H4 (cell line): ENCODE results near the gene TMEM114. TPM values are rescaled to one million over a fixed set of nuclear protein-coding genes. Genes with fewer than 3 reads are reported as not detected.

Source experiments
- DNase-seq: peaks from one replicate; pipeline ENCODE4 v3.0.0-alpha.2; 2015; ENCODE audit warnings: low spot score
- total RNA-seq: library from RNA; depleted of rRNA; stranded (reverse); fragments of >200 nt; shearing (Covaris generic); gene quantifications from 2 replicates; pipeline ENCODE4 v1.2.3, GENCODE V29; 2014; rRNA removed

TMEM114 gene
- total RNA-seq: not detected in 2 replicates

GRCh38 chr16:8589900-8590688, at the start of gene TMEM114:
TMEM114 (minus strand) TSS chr16:8590511; CDS start chr16:8589838, 673 bp downstream.
- no peak for DNase-seq

- no peak for DNase-seq
These were observed 49.4 kb upstream of the TMEM114 start for GRCh38 chr16:8639694-8640093.

DNA sequence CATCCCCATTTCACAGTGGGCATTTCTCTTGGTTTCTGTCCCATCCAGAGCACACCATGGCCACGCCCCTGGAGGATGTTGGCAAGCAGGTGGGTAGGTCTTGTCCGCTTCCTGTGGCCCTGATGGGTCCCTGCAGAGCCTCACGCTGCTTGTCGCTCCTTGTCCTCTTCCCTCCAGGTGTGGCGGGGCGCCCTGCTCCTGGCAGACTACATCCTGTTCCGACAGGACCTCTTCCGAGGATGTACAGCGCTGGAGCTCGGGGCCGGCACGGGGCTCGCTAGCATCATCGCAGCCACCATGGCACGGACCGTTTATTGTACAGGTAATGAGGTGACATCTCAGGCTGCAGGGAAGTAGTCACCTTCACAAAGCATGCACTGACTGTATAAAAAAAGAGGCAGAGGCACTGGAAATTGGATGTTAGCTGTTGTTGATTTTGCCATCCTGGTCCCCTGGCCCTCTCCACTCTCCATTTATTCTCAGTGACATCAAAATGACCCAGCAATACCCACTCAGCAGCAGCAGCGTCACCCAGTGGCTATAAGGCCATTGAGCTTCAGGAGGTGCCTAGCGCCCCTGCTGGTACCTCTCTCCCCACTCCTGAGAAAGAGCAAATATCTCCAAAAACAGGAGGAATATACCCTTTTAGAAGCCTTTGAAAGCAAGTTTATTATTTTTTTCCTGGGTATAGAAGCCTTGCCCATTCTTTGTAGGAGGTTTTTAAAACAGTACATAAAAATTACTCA, 44.9 kb upstream of the TMEM114 start:
- DNase-seq: peak; percentile 34

DNA sequence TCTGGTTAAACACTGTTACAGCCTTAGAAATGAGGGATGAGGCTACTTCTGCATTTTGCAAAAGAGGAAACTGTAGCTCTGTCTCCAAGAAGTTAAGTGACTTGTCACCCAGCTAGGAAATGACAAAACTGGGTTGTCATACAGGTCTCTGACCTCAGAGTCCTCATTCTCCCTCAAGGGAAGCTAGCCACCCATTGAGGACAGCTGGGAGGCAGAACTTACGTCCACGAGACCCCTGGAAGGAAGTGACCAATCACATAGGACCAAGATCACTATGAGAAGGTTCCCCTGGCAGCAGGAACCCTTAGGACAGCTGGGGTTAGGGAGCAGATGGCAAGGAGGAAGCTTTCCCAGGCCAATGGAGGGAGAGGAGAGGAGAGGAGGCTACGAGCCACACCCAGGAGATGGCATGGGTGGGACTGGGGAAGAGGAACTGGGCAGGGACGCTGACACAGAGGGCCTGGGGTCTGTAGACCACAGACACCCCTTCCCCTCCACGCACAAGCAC, 42.4 kb upstream of the TMEM114 start:
- no peak for DNase-seq

GRCh38 chr16:8631818-8632465, 41.6 kb upstream of the TMEM114 start:
- DNase-seq: no peak

- DNase-seq: no peak
These were observed 41.1 kb upstream of the TMEM114 start for GRCh38 chr16:8631373-8631772.

GRCh38 chr16:8630255-8630953, 40.1 kb upstream of the TMEM114 start:
- DNase-seq: no peak

GRCh38 chr16:8628981-8629725, 38.8 kb upstream of the TMEM114 start:
- DNase-seq: no peak

DNA sequence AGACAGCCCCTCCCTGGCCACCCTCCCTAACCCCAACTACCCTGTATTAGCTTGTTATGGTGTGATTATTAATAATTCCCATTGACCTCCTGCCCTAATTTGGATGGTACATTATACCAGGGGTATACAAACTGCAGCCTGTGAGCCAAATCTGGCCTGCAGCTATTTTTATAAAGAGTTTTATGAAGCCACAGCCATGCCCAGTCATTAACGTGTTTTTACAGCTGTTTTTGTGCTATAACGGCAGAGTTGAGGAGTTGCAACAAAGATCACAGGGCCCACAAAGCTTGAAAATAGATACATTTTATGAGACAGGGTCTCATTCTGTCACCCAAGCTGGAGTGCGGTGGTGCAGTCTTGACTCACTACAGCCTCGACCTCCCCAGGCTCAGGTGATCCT, 37.1 kb upstream of the TMEM114 start:
- DNase-seq: no peak

GRCh38 chr16:8626946-8627345, 36.6 kb upstream of the TMEM114 start:
- DNase-seq: no peak

DNA sequence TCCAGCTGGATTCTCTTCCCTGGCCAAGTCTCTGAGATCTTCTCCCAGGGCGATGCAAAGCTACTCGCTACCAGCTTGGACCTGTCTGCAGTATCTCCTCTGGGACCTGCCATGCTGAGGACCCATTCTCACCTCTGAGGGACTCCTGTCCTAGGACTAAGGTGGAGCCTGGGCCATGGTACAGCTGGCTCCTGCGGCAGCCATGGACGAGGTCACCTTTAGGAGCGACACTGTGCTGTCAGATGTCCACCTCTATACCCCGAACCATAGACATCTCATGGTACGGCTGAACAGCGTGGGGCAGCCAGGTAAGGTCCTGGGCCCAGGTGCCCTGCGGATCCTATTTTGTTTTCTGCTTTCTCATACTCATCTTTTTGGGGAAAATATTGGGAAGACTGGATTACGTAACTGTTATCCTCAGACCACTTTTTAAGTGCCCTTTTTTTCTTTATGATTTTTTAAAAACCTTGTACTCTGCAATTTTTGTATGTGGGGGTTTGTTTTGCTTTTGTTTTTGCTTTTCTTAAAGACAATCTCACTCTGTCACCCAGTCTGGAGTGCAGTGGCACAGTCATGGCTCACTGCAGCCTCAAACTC, 35.3 kb upstream of the TMEM114 start:
- DNase-seq: no peak

- no peak for DNase-seq
These were observed 33.3 kb upstream of the TMEM114 start for GRCh38 chr16:8623634-8624033.

- DNase-seq: no peak
These were observed 32.0 kb upstream of the TMEM114 start for GRCh38 chr16:8622315-8622656.

GRCh38 chr16:8621572-8622314, 31.4 kb upstream of the TMEM114 start, which contains the start of gene METTL22:
METTL22 (plus strand) TSS chr16:8621698; CDS start chr16:8625666, 3,968 bp downstream.
- peak; percentile 77 for DNase-seq

GRCh38 chr16:8621222-8621571, 30.9 kb upstream of the TMEM114 start:
- no peak for DNase-seq

DNA sequence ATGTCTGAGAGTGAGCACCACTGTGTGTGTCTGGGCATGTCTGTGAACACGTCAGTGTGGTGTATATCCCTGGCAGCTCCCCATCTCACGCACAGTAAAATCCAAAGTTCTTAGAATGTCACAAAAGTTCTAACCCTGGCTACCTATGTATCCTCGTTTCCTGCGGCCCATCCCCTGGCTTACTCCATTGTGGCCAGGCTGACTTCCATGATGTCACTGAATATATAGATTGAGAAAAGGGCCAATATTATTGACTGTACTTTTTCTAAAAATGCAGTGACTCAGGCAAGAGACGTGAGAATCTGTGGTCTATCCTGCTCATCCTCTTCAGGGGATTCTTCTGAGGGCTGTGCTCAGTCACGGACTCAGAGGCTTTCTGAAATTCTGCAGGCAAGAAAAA, 30.2 kb upstream of the TMEM114 start:
- DNase-seq: no peak

DNA sequence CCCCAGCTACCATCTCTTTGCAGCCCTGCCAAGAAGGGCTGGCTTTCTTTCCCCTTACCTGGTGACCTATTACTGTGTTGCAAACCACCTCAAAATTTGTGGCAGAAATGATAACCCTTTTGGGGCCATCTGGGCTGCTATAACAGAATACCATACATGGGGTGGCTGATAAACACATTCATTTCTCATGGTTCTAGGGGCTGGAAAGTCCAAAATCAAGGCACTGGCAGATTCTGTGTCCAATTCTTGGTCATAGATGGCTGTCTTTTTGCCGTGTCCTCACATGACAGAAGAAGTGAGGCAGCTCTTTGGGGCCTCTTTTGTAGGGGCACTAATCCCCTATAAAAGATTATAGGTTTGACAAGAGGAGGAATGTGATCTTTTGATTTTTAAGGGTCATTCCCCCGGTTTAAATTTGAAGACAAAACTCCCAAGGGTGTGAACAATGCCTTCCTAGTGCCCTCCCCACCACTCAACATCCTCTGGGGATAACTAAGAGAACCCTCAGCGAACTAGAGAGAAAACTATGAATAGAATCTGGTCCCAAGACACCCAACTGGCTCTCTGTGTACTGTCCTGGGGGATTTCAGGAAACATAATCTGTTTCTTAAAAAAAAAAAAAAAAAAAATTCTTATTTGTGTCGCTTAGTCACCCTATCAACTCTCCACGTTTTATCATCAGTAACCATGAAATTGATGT, 29.5 kb upstream of the TMEM114 start:
- DNase-seq: no peak

DNA sequence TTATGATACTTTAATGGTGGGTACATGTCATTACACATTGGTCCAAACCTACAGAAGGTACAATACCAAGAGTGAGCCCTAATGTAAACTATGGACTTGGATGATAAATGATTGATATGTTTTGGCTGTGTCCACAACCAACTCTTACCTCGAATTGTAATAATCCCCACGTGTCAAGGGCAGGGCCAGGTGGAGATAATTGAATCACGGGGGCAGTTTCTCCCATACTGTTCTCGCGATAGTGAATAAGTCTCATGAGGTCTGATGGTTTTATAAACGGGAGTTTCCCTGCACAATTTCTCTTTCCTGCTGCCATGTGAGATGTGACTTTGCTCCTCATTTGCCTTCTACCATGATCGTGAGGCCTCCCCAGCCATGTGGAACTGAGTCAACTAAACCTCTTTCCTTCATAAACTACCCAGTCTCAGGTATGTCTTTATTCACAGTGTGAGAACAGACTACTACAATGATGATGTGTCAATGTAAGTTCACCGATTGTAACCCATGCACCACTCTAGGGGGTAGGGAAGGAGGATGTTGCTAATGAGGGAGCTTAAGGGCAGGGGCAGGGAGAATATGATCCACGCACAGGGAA, 24.2 kb upstream of the TMEM114 start:
- no peak for DNase-seq
